Measurements from ENCODE around the gene DPH6. TPM values are rescaled to one million over a fixed set of nuclear protein-coding genes. Genes with fewer than 3 reads are reported as not detected.

Gene DPH6
- total RNA-seq, 1 donor from 2014 or later, result 18.4 TPM

DNA sequence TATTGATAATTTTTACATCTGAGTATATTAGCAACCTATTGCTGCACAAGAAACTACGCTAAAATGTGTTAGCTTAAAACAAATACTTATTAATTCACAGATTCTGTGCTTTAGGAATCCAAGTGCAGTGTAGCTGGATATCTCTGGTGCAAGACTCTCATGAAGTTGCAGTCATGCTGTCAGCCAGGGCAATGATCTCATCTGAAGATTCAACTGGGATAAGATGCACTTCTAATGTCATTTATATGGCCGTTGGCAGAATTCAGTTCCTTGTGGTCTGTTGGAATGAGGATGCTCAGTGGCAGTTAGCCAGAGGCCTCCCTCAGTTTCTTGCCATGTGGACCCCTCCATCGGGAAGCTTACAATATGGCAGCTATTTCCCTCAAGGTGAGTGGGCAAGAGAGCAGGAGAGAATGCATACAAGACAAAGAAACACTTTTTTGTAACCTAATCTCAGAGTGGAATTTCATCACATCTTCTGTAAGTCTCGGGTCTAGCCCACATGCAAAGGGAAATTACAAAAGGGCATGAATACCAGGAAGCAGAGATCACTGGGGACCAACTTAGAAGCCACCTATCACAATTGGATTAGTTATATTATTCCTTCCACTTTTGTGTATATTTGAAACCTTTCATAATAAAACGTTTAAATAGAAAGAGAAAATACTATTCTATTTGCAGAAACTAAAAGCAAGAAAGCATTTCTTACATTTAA lies 61.6 kb downstream of the DPH6 start:
- no peaks in the 10 kb centered on the region for H3K36me3 ChIP-seq (ENCODE audit: control insufficient read depth, insufficient read depth, low read length)
- no peak for FAIRE-seq
- TF ChIP-seq, protein P1, sequence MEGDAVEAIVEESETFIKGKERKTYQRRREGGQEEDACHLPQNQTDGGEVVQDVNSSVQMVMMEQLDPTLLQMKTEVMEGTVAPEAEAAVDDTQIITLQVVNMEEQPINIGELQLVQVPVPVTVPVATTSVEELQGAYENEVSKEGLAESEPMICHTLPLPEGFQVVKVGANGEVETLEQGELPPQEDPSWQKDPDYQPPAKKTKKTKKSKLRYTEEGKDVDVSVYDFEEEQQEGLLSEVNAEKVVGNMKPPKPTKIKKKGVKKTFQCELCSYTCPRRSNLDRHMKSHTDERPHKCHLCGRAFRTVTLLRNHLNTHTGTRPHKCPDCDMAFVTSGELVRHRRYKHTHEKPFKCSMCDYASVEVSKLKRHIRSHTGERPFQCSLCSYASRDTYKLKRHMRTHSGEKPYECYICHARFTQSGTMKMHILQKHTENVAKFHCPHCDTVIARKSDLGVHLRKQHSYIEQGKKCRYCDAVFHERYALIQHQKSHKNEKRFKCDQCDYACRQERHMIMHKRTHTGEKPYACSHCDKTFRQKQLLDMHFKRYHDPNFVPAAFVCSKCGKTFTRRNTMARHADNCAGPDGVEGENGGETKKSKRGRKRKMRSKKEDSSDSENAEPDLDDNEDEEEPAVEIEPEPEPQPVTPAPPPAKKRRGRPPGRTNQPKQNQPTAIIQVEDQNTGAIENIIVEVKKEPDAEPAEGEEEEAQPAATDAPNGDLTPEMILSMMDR (IDR thresholded peaks at IDR 0.05; ENCODE audit: insufficient read depth, low read length, severe bottlenecking), result no peak
- no peak for DNase-seq (ENCODE audit: low read depth)
- no peak overlapping the region for H3K4me3 ChIP-seq (ENCODE audit: low read depth, low read length)
- H3K27me3 ChIP-seq (ENCODE audit: control insufficient read depth, insufficient read depth, low read length), result no peaks in the 10 kb centered on the region

GRCh38 chr15:35481992-35482391 lies 64.0 kb downstream of the DPH6 start:
- Histone ChIP-seq H3K36me3 (ENCODE audit: control insufficient read depth, insufficient read depth, low read length) (no peaks in the 10 kb centered on the region), H3K27me3 (ENCODE audit: control insufficient read depth, insufficient read depth, low read length) (no peaks in the 10 kb centered on the region), H3K4me3 (ENCODE audit: low read depth, low read length) (no peak overlapping the region)
- peak; percentile 97 for DNase-seq (ENCODE audit: low read depth)
- TF ChIP-seq, protein P1 (IDR thresholded peaks at IDR 0.05; ENCODE audit: insufficient read depth, low read length, severe bottlenecking), result no peak
- peak; percentile 80 for FAIRE-seq

- H3K36me3 ChIP-seq (ENCODE audit: control insufficient read depth, insufficient read depth, low read length), result no peaks in the 10 kb centered on the region
- no peaks in the 10 kb centered on the region for H3K27me3 ChIP-seq (ENCODE audit: control insufficient read depth, insufficient read depth, low read length)
- no peak for FAIRE-seq
- TF ChIP-seq, protein P1 (IDR thresholded peaks at IDR 0.05; ENCODE audit: insufficient read depth, low read length, severe bottlenecking), result no peak
- no peak overlapping the region for H3K4me3 ChIP-seq (ENCODE audit: low read depth, low read length)
- DNase-seq (ENCODE audit: low read depth), result no peak
Measured at GRCh38 chr15:35481064-35481463, 64.9 kb downstream of the DPH6 start.

- H3K4me3 ChIP-seq (ENCODE audit: low read depth, low read length), result no peak overlapping the region
- DNase-seq (ENCODE audit: low read depth), result peak; percentile 53
- no peak for FAIRE-seq
Measured at GRCh38 chr15:35479423-35479822, 66.5 kb downstream of the DPH6 start.

GRCh38 chr15:35477312-35478262 lies 68.4 kb downstream of the DPH6 start:
- TF ChIP-seq, protein P1 (IDR thresholded peaks at IDR 0.05; ENCODE audit: insufficient read depth, low read length, severe bottlenecking), result no peak
- Histone ChIP-seq H3K27me3 (ENCODE audit: control insufficient read depth, insufficient read depth, low read length) (no peaks in the 10 kb centered on the region), H3K36me3 (ENCODE audit: control insufficient read depth, insufficient read depth, low read length) (no peaks in the 10 kb centered on the region), H3K4me3 (ENCODE audit: low read depth, low read length) (no peak overlapping the region)
- DNase-seq (ENCODE audit: low read depth) (no peak), FAIRE-seq (no peak)

More at GRCh38 chr15:35479423-35479822, 66.5 kb downstream of the DPH6 start:
- Histone ChIP-seq H3K27me3 (ENCODE audit: control insufficient read depth, insufficient read depth, low read length) (no peaks in the 10 kb centered on the region), H3K36me3 (ENCODE audit: control insufficient read depth, insufficient read depth, low read length) (no peaks in the 10 kb centered on the region)
- TF ChIP-seq, protein P1 (IDR thresholded peaks at IDR 0.05; ENCODE audit: insufficient read depth, low read length, severe bottlenecking), result no peak
